GM12892 (cell line): ENCODE data around the gene LTB4R.

Experiments used
- POLR2A ChIP-seq: IDR thresholded peaks from 2 replicates; pipeline ENCODE4 v1.6.1; 2011; ENCODE audit warnings: low read depth, low read length, control low read depth
- POLR2AphosphoS5 ChIP-seq: IDR thresholded peaks from 2 replicates; pipeline ENCODE4 v1.6.1; 2011; ENCODE audit warnings: low read depth, low read length, control low read depth

DNA sequence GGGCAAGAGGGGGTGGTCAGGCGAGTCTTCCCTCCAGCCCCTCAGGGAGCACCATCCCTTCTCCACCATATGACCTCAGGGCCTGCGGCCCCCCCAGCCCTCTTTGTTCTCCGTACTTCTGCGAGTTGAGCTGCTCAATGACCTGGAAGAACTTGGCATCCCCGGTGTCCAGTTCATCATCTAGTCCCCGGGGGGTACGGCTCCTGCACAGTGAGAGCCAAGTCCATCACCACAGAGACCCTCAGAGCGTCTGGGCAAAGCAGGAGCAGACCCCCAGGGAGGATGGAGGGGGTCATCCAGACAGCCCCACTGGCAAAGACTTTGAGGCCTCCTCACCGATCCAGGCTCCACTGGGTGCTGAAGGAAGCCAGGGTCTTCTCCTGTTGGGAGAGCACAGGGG, 14.7 kb downstream of the LTB4R start:
- no peak for TF ChIP-seq POLR2AphosphoS5
- TF ChIP-seq POLR2A: no peak
